PC-9 (cell line): ENCODE results near the gene FBXO41. TPM values are rescaled to one million over a fixed set of nuclear protein-coding genes. Genes with fewer than 3 reads are reported as not detected.

Source experiments
- BruUV-seq: library from RNA; stranded (reverse); fragments of 400-500 nt; replicated peaks from 2 replicates; lab custom pipeline; 2021; lab: Mats Ljungman, UMichigan
- CTCF ChIA-PET: fragments of 300-600 bp; sonication (Branson Sonifier 250); formaldehyde crosslinking; loops from one replicate; lab custom pipeline; 2022; ENCODE audit warnings: antibody characterized with exemption; lab: Charles Lee
- POLR2A ChIA-PET: fragments of 300-600 bp; sonication (Branson Sonifier 250); formaldehyde crosslinking; loops from one replicate; lab custom pipeline; 2022; ENCODE audit warnings: antibody characterized with exemption; ENCODE audit not compliant: unreplicated experiment; lab: Charles Lee
- DNase-seq, 2 experiments: peaks; one replicate each; pipeline versions ENCODE4 v3.0.0 to v3.0.0-alpha.2; 2015 to 2022; ENCODE audit warnings: mixed read lengths in 1 of 2
- H2AFZ ChIP-seq: fragments of 200-600 bp; sonication (generic); 2 replicates; pipeline ENCODE4 v1.8.1; 2017; ENCODE audit warnings: antibody characterized with exemption
- H3F3A ChIP-seq: fragments of 200-600 bp; sonication (generic); 2 replicates; pipeline ENCODE4 v1.8.1; 2017; ENCODE audit warnings: antibody characterized with exemption, mild to moderate bottlenecking, low read depth; ENCODE audit not compliant: insufficient read depth
- H3K27ac ChIP-seq: fragments of 200-600 bp; sonication (generic); 2 replicates; pipeline ENCODE4 v1.6.1; 2016; ENCODE audit warnings: mixed run types
- H3K27me3 ChIP-seq: fragments of 200-600 bp; sonication (generic); 2 replicates; pipeline ENCODE4 v1.6.1; 2016; ENCODE audit warnings: low read depth, mixed run types; ENCODE audit not compliant: insufficient read depth
- H3K36me3 ChIP-seq: fragments of 200-600 bp; sonication (generic); 2 replicates; pipeline ENCODE4 v1.6.1; 2016; ENCODE audit warnings: low read depth, mixed run types
- H3K4me1 ChIP-seq: fragments of 200-600 bp; sonication (generic); replicated peaks from 2 replicates; pipeline ENCODE4 v1.6.1; 2016; ENCODE audit warnings: mixed run types; ENCODE audit not compliant: insufficient read depth
- H3K4me2 ChIP-seq: fragments of 200-600 bp; sonication (generic); 2 replicates; pipeline ENCODE4 v1.6.1; 2017; ENCODE audit warnings: mixed run types
- H3K4me3 ChIP-seq: fragments of 200-600 bp; sonication (generic); 2 replicates; pipeline ENCODE4 v1.6.1; 2016; ENCODE audit warnings: mixed run types
- H3K79me2 ChIP-seq: fragments of 200-600 bp; sonication (generic); 2 replicates; pipeline ENCODE4 v1.6.1; 2017; ENCODE audit warnings: low read depth, mixed run types
- H3K9me2 ChIP-seq: fragments of 200-600 bp; sonication (generic); 2 replicates; pipeline ENCODE4 v1.8.1; 2017; ENCODE audit warnings: mild to moderate bottlenecking; ENCODE audit not compliant: insufficient read depth
- H3K9me3 ChIP-seq: fragments of 200-600 bp; sonication (generic); 2 replicates; pipeline ENCODE4 v1.8.1; 2016; ENCODE audit warnings: low read depth; ENCODE audit not compliant: insufficient read depth
- H4K20me1 ChIP-seq: fragments of 200-600 bp; sonication (generic); 2 replicates; pipeline ENCODE4 v1.8.1; 2017; ENCODE audit not compliant: insufficient read depth
- EZH2 ChIP-seq: fragments of 200-600 bp; sonication (generic); IDR thresholded peaks from 2 replicates; pipeline ENCODE4 v1.8.0; 2017; ENCODE audit warnings: antibody characterized with exemption, low read depth
- intact Hi-C: fragments of 100-400 bp; cut with micrococcal nuclease; formaldehyde crosslinking; loops from one replicate; pipeline ENCODE4 v1.10.0; 2022; ENCODE audit not compliant: unreplicated experiment
- total RNA-seq: library from RNA; stranded (reverse); gene quantifications from 2 replicates; pipeline ENCODE4 v1.2.3, GENCODE V29; 2021
- TF ChIP-seq, protein P1 (sequence below): fragments of 200-600 bp; sonication (generic); conservative IDR thresholded peaks from 2 replicates; pipeline ENCODE4 v1.6.1; 2017; ENCODE audit warnings: mixed run types, antibody characterized with exemption, mild to moderate bottlenecking, moderate library complexity

FBXO41 gene
- total RNA-seq, 1 experiment from 2014 or later = 16.4 TPM

GRCh38 chr2:73254343-73255006 lies 29.8 kb downstream of the FBXO41 start:
- TF ChIP-seq EZH2 = no peak
- TF ChIP-seq, protein P1, sequence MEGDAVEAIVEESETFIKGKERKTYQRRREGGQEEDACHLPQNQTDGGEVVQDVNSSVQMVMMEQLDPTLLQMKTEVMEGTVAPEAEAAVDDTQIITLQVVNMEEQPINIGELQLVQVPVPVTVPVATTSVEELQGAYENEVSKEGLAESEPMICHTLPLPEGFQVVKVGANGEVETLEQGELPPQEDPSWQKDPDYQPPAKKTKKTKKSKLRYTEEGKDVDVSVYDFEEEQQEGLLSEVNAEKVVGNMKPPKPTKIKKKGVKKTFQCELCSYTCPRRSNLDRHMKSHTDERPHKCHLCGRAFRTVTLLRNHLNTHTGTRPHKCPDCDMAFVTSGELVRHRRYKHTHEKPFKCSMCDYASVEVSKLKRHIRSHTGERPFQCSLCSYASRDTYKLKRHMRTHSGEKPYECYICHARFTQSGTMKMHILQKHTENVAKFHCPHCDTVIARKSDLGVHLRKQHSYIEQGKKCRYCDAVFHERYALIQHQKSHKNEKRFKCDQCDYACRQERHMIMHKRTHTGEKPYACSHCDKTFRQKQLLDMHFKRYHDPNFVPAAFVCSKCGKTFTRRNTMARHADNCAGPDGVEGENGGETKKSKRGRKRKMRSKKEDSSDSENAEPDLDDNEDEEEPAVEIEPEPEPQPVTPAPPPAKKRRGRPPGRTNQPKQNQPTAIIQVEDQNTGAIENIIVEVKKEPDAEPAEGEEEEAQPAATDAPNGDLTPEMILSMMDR = no peak
- peak; percentile 19 to 34 for DNase-seq
- intact Hi-C loops = no loop called here
- no peak overlapping the region for H3K4me2 ChIP-seq
- H3K4me3 ChIP-seq = no peak overlapping the region
- no peaks in the 10 kb centered on the region for H3K79me2 ChIP-seq
- H3K4me1 ChIP-seq = no peaks in the 10 kb centered on the region; the same call in 1 of the 2 replicates
- POLR2A ChIA-PET = no interaction called here
- H3K27me3 ChIP-seq = no peaks in the 10 kb centered on the region
- no peaks in the 10 kb centered on the region for H3K9me3 ChIP-seq
- no peak overlapping the region for H2AFZ ChIP-seq
- peaks cover 12% of the 10 kb centered on the region for H4K20me1 ChIP-seq
- H3K36me3 ChIP-seq = peaks cover 32% of the 10 kb centered on the region
- peak overlapping the region; percentile 32; the same call in 1 of the 2 replicates for H3K27ac ChIP-seq
- H3K9me2 ChIP-seq = no peaks in the 10 kb centered on the region
- peaks cover 49% of the 10 kb centered on the region for H3F3A ChIP-seq
- no TSS peak for BruUV-seq
- CTCF ChIA-PET = no interaction called here

GRCh38 chr2:73253901-73254300 lies 30.4 kb downstream of the FBXO41 start:
- DNase-seq = peak; percentile 20 to 33
- Histone ChIP-seq H3K36me3 (peaks cover 37% of the 10 kb centered on the region), H3K4me3 (no peak overlapping the region), H3K9me3 (no peaks in the 10 kb centered on the region), H3K4me1 (no peaks in the 10 kb centered on the region; the same call in 1 of the 2 replicates), H3K4me2 (no peak overlapping the region), H3K27ac (peak overlapping the region; percentile 32), H4K20me1 (peaks cover 18% of the 10 kb centered on the region), H3K79me2 (no peaks in the 10 kb centered on the region), H2AFZ (no peak overlapping the region), H3K27me3 (no peaks in the 10 kb centered on the region), H3F3A (peaks cover 51% of the 10 kb centered on the region), H3K9me2 (no peaks in the 10 kb centered on the region)
- POLR2A ChIA-PET = no interaction called here
- no TSS peak for BruUV-seq
- CTCF ChIA-PET = no interaction called here
- intact Hi-C loops = no loop called here
- TF ChIP-seq EZH2 = no peak
- TF ChIP-seq, protein P1 = no peak

DNA sequence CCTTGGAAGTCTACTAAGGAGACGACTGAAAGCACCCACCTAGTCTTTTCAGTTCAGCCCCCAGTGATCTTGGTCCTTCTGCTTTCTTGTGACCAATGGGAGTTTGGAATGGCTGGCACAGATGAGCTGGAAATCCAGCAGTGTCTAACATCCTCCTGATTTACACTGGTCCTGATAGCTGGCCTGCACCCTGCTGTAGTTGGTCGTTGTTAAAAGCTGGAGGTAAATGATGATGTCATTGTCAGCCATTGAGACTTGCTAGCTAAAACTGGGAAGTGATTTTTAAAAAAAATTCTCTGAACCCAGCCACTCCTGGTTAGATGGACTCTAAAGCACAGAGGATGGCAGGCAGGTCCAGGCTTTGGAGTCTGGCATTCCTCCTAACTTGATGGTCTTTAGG lies 30.9 kb downstream of the FBXO41 start:
- intact Hi-C loops = no loop called here
- H3F3A ChIP-seq = peaks cover 56% of the 10 kb centered on the region
- H3K4me3 ChIP-seq = no peak overlapping the region
- H3K27ac ChIP-seq = peak overlapping the region; percentile 32
- H3K9me2 ChIP-seq = no peaks in the 10 kb centered on the region
- H2AFZ ChIP-seq = no peak overlapping the region
- BruUV-seq = no TSS peak
- H3K27me3 ChIP-seq = no peaks in the 10 kb centered on the region
- peaks cover 42% of the 10 kb centered on the region for H3K36me3 ChIP-seq
- H3K4me2 ChIP-seq = no peak overlapping the region
- ChIA-PET POLR2A (no interaction called here), CTCF (interaction anchor here (0.6 kb wide), 1 partner anchor 952 kb away, joined by 3 read pairs; no protein-coding TSS in a partner anchor)
- H3K9me3 ChIP-seq = no peaks in the 10 kb centered on the region
- TF ChIP-seq, protein P1 = no peak
- no peak for TF ChIP-seq EZH2
- no peaks in the 10 kb centered on the region for H3K79me2 ChIP-seq
- peak in 1 of 2 experiments; percentile 16 for DNase-seq
- H3K4me1 ChIP-seq = no peaks in the 10 kb centered on the region; the same call in 1 of the 2 replicates
- H4K20me1 ChIP-seq = peaks cover 21% of the 10 kb centered on the region
